ENCODE data around the gene FXYD2.

DNA sequence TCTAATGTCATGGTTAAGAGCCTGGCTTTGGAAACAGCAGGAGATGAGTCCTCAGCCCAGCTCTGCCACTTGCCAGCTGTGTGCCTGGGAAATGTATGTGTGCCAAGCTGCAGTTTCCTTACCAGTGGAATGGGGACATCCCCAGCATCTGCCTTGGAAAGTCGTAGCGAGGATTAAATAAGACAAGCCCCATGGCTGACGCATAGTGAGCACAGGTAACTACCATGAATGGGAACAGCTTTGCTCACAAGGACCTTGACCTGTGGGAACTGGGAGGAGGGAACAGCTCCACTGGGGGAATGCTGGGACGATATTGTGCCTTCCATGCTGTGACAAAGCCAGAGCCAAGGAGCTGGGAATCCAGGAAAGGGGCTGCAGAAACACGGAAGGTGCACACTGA lies 24.9 kb downstream of the FXYD2 start:
- TF ChIP-seq POLR2A (conservative IDR thresholded peaks at IDR 0.05) (no peak), HNRNPL (IDR thresholded peaks at IDR 0.05; ENCODE audit: low read depth, low read length) (no peak), ASH1L (IDR thresholded peaks at IDR 0.05; ENCODE audit: borderline replicate concordance, low read depth, partially characterized antibody) (no peak), MEF2A (IDR thresholded peaks at IDR 0.05; ENCODE audit: control insufficient read depth, low read depth, low read length) (no peak), MTA1 (IDR thresholded peaks at IDR 0.05; ENCODE audit: borderline replicate concordance) (no peak), CHD4 (IDR thresholded peaks at IDR 0.05; ENCODE audit: insufficient read depth, insufficient replicate concordance, low read depth, low read length, poor library complexity, severe bottlenecking) (no peak), ZBED1 (IDR thresholded peaks at IDR 0.05) (no peak)
- TF ChIP-seq, protein P1, sequence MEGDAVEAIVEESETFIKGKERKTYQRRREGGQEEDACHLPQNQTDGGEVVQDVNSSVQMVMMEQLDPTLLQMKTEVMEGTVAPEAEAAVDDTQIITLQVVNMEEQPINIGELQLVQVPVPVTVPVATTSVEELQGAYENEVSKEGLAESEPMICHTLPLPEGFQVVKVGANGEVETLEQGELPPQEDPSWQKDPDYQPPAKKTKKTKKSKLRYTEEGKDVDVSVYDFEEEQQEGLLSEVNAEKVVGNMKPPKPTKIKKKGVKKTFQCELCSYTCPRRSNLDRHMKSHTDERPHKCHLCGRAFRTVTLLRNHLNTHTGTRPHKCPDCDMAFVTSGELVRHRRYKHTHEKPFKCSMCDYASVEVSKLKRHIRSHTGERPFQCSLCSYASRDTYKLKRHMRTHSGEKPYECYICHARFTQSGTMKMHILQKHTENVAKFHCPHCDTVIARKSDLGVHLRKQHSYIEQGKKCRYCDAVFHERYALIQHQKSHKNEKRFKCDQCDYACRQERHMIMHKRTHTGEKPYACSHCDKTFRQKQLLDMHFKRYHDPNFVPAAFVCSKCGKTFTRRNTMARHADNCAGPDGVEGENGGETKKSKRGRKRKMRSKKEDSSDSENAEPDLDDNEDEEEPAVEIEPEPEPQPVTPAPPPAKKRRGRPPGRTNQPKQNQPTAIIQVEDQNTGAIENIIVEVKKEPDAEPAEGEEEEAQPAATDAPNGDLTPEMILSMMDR (IDR thresholded peaks at IDR 0.05 in 2 of 3, conservative IDR thresholded peaks at IDR 0.05 in 1 of 3; ENCODE audit: insufficient read depth in 2 of 3, low read depth in 1 of 3, low read length in 3 of 3), result no peak
